OCI-LY3 (cell line): Measurements from ENCODE around the gene EIF4G3.

ENCODE experiments used
- EZH2phosphoT487 ChIP-seq: fragments of 200-600 bp; shearing (Covaris generic); IDR thresholded peaks from 2 replicates; pipeline ENCODE4 v1.6.1; 2018; ENCODE audit warnings: antibody characterized with exemption, mixed run types, low read depth
- TF ChIP-seq, protein P1 (sequence below): fragments of 200-600, 300-600 bp; sonication (generic); IDR thresholded peaks from 2 replicates; pipeline ENCODE4 v1.5.1; 2014; ENCODE audit warnings: antibody characterized with exemption, low read length, low read depth

DNA sequence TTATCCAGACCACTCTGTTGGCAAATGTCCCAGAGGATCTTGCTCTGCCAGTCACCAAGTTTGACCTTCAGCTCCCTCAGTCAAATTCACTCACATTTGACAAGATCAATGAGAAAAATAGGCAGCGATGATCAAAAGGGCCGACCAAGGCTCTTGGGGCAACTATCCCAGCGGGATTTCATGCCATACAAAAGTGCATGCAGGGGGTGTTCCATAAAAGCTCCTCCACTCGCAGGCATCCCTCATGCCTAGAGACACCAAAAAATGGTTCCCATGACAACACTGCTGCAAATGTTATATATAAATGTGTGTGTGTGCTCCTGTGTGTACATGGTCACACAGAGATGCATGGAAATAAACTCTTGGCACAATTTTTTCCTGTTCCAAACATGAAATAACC, 16.2 kb upstream of the EIF4G3 start:
- TF ChIP-seq, protein P1, sequence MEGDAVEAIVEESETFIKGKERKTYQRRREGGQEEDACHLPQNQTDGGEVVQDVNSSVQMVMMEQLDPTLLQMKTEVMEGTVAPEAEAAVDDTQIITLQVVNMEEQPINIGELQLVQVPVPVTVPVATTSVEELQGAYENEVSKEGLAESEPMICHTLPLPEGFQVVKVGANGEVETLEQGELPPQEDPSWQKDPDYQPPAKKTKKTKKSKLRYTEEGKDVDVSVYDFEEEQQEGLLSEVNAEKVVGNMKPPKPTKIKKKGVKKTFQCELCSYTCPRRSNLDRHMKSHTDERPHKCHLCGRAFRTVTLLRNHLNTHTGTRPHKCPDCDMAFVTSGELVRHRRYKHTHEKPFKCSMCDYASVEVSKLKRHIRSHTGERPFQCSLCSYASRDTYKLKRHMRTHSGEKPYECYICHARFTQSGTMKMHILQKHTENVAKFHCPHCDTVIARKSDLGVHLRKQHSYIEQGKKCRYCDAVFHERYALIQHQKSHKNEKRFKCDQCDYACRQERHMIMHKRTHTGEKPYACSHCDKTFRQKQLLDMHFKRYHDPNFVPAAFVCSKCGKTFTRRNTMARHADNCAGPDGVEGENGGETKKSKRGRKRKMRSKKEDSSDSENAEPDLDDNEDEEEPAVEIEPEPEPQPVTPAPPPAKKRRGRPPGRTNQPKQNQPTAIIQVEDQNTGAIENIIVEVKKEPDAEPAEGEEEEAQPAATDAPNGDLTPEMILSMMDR: no peak
- no peak for TF ChIP-seq EZH2phosphoT487
